GM12878 (cell line): ENCODE measurements around the gene RAMP1. TPM values are rescaled to one million over a fixed set of nuclear protein-coding genes. Genes with fewer than 3 reads are reported as not detected.

Experiments
- ATAC-seq: fragments of 200-7000 bp; cut with Tn5 transposase; 3 replicates; pipeline ENCODE4 v1.9.1; 2020; ENCODE audit warnings: mild to moderate bottlenecking, moderate library complexity
- BruUV-seq: library from RNA; stranded (reverse); fragments of 400-500 nt; replicated peaks from 2 replicates; lab custom pipeline; 2021; lab: Mats Ljungman, UMichigan
- CTCF ChIA-PET: fragments of 300-600 bp; sonication (Branson Sonifier 250); formaldehyde crosslinking; extraction: SDS; loops from one replicate; lab custom pipeline; 2021; ENCODE audit warnings: inconsistent platforms; lab: Yijun Ruan, JAX
- POLR2A ChIA-PET: fragments of 350-600 bp; formaldehyde crosslinking; extraction: SDS; loops from one replicate; lab custom pipeline; 2021; ENCODE audit warnings: inconsistent platforms; lab: Charles Lee
- RAD21 ChIA-PET: fragments of 300-600 bp; sonication (Branson Sonifier 250); formaldehyde crosslinking; loops from one replicate; lab custom pipeline; 2023; ENCODE audit warnings: antibody characterized with exemption; ENCODE audit not compliant: unreplicated experiment; lab: Charles Lee
- SMC1A ChIA-PET: fragments of 300-600 bp; sonication (Branson Sonifier 250); formaldehyde crosslinking; loops from one replicate; lab custom pipeline; 2023; ENCODE audit not compliant: unreplicated experiment, uncharacterized antibody; lab: Charles Lee
- DNase-seq: peaks from one replicate; pipeline ENCODE4 v3.0.0-alpha.2; 2011; ENCODE audit warnings: low read depth, low spot score
- FAIRE-seq: peaks from 3 replicates; lab custom pipeline; 2011; peaks lifted over from hg19 to GRCh38; lab: Jason Lieb, UNC
- H2AFZ ChIP-seq: 2 replicates; pipeline ENCODE4 v1.6.0; 2011; ENCODE audit warnings: low read depth, low read length, control low read depth; ENCODE audit not compliant: control insufficient read depth
- H3K27ac ChIP-seq: 2 replicates; pipeline ENCODE4 v1.5.1; 2011; ENCODE audit warnings: control low read depth; ENCODE audit not compliant: control insufficient read depth, insufficient read depth
- H3K27me3 ChIP-seq, 2 experiments: replicated peaks in 1 of 2; 2 replicates each; pipeline versions ENCODE4 v1.6.0 to v1.6.1; 2011; ENCODE audit warnings: low read length in 1 of 2; ENCODE audit not compliant: control insufficient read depth in 2 of 2, insufficient read depth in 2 of 2
- H3K36me3 ChIP-seq, 2 experiments: 2 replicates each; pipeline ENCODE4 v1.5.1; 2011; ENCODE audit warnings: low read length in 1 of 2; ENCODE audit not compliant: control insufficient read depth in 2 of 2, insufficient read depth in 2 of 2
- H3K4me1 ChIP-seq: 2 replicates; pipeline ENCODE4 v1.6.1; 2011; ENCODE audit warnings: mild to moderate bottlenecking, low read length, moderate library complexity, mixed read lengths; ENCODE audit not compliant: control insufficient read depth, insufficient read depth
- H3K4me2 ChIP-seq: 2 replicates; pipeline ENCODE4 v1.6.0; 2011; ENCODE audit warnings: control low read depth; ENCODE audit not compliant: control insufficient read depth, insufficient read depth
- H3K4me3 ChIP-seq: fragments of 200-600 bp; sonication (generic); 2 replicates; pipeline ENCODE4 v1.5.1; 2016
- H3K79me2 ChIP-seq: 2 replicates; pipeline ENCODE4 v1.6.0; 2011; ENCODE audit warnings: low read length; ENCODE audit not compliant: control insufficient read depth, insufficient read depth
- H3K9ac ChIP-seq: 2 replicates; pipeline ENCODE4 v1.8.0; 2011; ENCODE audit warnings: low read length, control low read depth, mixed read lengths; ENCODE audit not compliant: control insufficient read depth, insufficient read depth
- H3K9me3 ChIP-seq: replicated peaks from 3 replicates; pipeline ENCODE4 v1.5.1; 2011; ENCODE audit warnings: mild to moderate bottlenecking, low read length; ENCODE audit not compliant: control insufficient read depth, insufficient read depth
- H4K20me1 ChIP-seq: 2 replicates; pipeline ENCODE4 v1.6.0; 2011; ENCODE audit not compliant: control insufficient read depth, insufficient read depth
- EP300 ChIP-seq, 2 experiments: fragments of 150-350 bp in 1 of 2; IDR thresholded peaks; 2 replicates each; pipeline ENCODE4 v1.6.1; 2011 to 2012; ENCODE audit warnings: low read depth in 2 of 2, low read length in 2 of 2, borderline replicate concordance in 1 of 2, improper control_type of control experiment in 1 of 2, inconsistent platforms in 1 of 2; ENCODE audit not compliant: control insufficient read depth in 1 of 2
- IKZF1 ChIP-seq: fragments of 450-650 bp; conservative IDR thresholded peaks from 2 replicates; pipeline ENCODE4 v1.6.1; 2017; ENCODE audit warnings: antibody characterized with exemption, mild to moderate bottlenecking
- KAT2A ChIP-seq: conservative IDR thresholded peaks from 2 replicates; pipeline ENCODE4 v1.6.1; 2011; ENCODE audit warnings: low read depth, low read length; ENCODE audit not compliant: control insufficient read depth
- POU2F2 ChIP-seq: IDR thresholded peaks from 3 replicates; pipeline ENCODE4 v1.6.1; 2011; ENCODE audit warnings: low read depth, mild to moderate bottlenecking, low read length, borderline replicate concordance
- WGBS: methylation state at CpG from one replicate; pipeline ENCODE4 v1.1.6; 2016; ENCODE audit warnings: low lambda C conversion rate; ENCODE audit not compliant: insufficient replicate concordance, insufficient coverage; ENCODE audit errors: missing lambda C conversion rate; 5-methylcytosine and 5-hydroxymethylcytosine counted together
- in situ Hi-C: fragments of 300-500 bp; cut with MboI; formaldehyde crosslinking; loops from 9 replicates; pipeline ENCODE4 v1.14.3; 2018; ENCODE audit warnings: mixed read lengths
- intact Hi-C: fragments of 100-400 bp; cut with micrococcal nuclease; formaldehyde crosslinking; loops from one replicate; pipeline ENCODE4 v1.14.2; 2022; ENCODE audit not compliant: unreplicated experiment
- polyA plus RNA-seq, 11 experiments: library from polyadenylated mRNA; depleted of rRNA in 4 of 11; unstranded in 6 of 11; stranded (reverse) in 5 of 11; fragments of >200 nt; fragmentation: Nextera tagmentation in 4 of 11; fragmentation: Illumina TruSeq in 1 of 11; extraction: Ambion mirVana in 4 of 11; extraction: Trizol in 1 of 11; gene quantifications; 1 replicate in 1 of 11; 2 replicates in 10 of 11; pipeline versions ENCODE4 v1.2.1 to v1.2.3, GENCODE V29; 2011 to 2016; ENCODE audit warnings: inconsistent platforms in 2 of 11, missing spikeins in 2 of 11, low read depth in 1 of 11
- total RNA-seq, 4 experiments: library from RNA; depleted of rRNA in 3 of 4; stranded (reverse); fragments of >200 nt in 3 of 4; fragmentation: Illumina TruSeq in 1 of 4; extraction: Trizol in 1 of 4; gene quantifications; 2 replicates each; pipeline versions ENCODE4 v1.2.1 to v1.2.3, GENCODE V29; 2013 to 2021

The RAMP1 gene
- total and polyA plus RNA-seq, 10 of the 15 experiments (the other 5 are each of a cell fraction or from before 2014, with no cell fraction given) = 0.11 to 0.19 (median 0.12) TPM; not detected in 7

- SMC1A ChIA-PET = no interaction called here
- RAD21 ChIA-PET = interaction anchor here (1.0 kb wide), 1 partner anchor 18 kb away, joined by 4 read pairs; no protein-coding TSS in a partner anchor
- POLR2A ChIA-PET = no interaction called here
These were observed 27.5 kb downstream of the RAMP1 start for GRCh38 chr2:237886685-237887481.

GRCh38 chr2:237888389-237888788 lies 29.0 kb downstream of the RAMP1 start:
- Histone ChIP-seq H3K27me3 (no peaks in the 10 kb centered on the region), H2AFZ (no peak overlapping the region), H3K4me1 (no peaks in the 10 kb centered on the region), H3K36me3 (no peaks in the 10 kb centered on the region), H3K4me2 (no peak overlapping the region), H4K20me1 (no peaks in the 10 kb centered on the region), H3K4me3 (no peak overlapping the region), H3K79me2 (no peaks in the 10 kb centered on the region), H3K27ac (no peak overlapping the region), H3K9ac (no peak overlapping the region), H3K9me3 (no peaks in the 10 kb centered on the region)
- DNase-seq (no peak), ATAC-seq (no peak), FAIRE-seq (no peak)
- intact Hi-C loops (no loop called here), in situ Hi-C loops (no loop called here)
- BruUV-seq = no TSS peak
- 58% methylated on average over 2 of the region's 2 CpGs for WGBS
- CTCF ChIA-PET = no interaction called here
- POLR2A ChIA-PET = no interaction called here
- RAD21 ChIA-PET = no interaction called here
- SMC1A ChIA-PET = interaction anchor here (0.9 to 1.1 kb wide), 2 partner anchors 38 to 258 kb away, joined by 3 to 4 read pairs; no protein-coding TSS in a partner anchor
- TF ChIP-seq POU2F2 = no peak
- TF ChIP-seq EP300 (IDR thresholded peaks at IDR 0.05; ENCODE audit: borderline replicate concordance in 1 of 2, control insufficient read depth in 1 of 2, low read depth in 2 of 2, low read length in 2 of 2) = no peak

More at GRCh38 chr2:237886685-237887481, 27.5 kb downstream of the RAMP1 start:
- H3K79me2 ChIP-seq = no peaks in the 10 kb centered on the region
- H3K4me1 ChIP-seq = no peaks in the 10 kb centered on the region
- in situ Hi-C loops = no loop called here
- H3K9ac ChIP-seq = no peak overlapping the region
- FAIRE-seq = no peak
- no peak for TF ChIP-seq POU2F2
- TF ChIP-seq KAT2A = no peak
- 0 out of 2 replicates have a peak, but pooled peaks have one; percentile 25 for TF ChIP-seq IKZF1
- TF ChIP-seq, all 136 proteins: peak for 1
- H3K4me3 ChIP-seq = no peak overlapping the region
- H3K4me2 ChIP-seq = no peak overlapping the region
- BruUV-seq = no TSS peak
- no peaks in the 10 kb centered on the region for H3K36me3 ChIP-seq
- CTCF ChIA-PET = no interaction called here
- H3K27ac ChIP-seq = no peak overlapping the region
- H3K27me3 ChIP-seq = no peaks in the 10 kb centered on the region
- intact Hi-C loops = no loop called here
- DNase-seq (no peak), ATAC-seq (no peak)
- H4K20me1 ChIP-seq = no peaks in the 10 kb centered on the region
- WGBS = 38% methylated on average over 23 of the region's 23 CpGs
- no peaks in the 10 kb centered on the region for H3K9me3 ChIP-seq
- no peak overlapping the region for H2AFZ ChIP-seq
